SK-N-SH treated with all-trans-retinoic acid at 6 μM for 48 hours (cell line): ENCODE measurements around the gene LYRM4.

Experiments
- ATAC-seq: fragments of 200-7000 bp; cut with Tn5 transposase; 3 replicates; pipeline ENCODE4 v1.9.1; 2020; ENCODE audit warnings: mild to moderate bottlenecking, moderate library complexity
- BACH2 ChIP-seq: fragments of 250-450 bp; sonication (Bioruptor Pico); IDR thresholded peaks from 2 replicates; pipeline ENCODE4 v1.9.0; 2021; ENCODE audit warnings: mild to moderate bottlenecking, borderline replicate concordance
- CSDC2 ChIP-seq: fragments of 250-450 bp; sonication (Bioruptor Pico); IDR thresholded peaks from 2 replicates; pipeline ENCODE4 v1.5.0; 2020; ENCODE audit warnings: mild to moderate bottlenecking, moderate library complexity
- GLIS3 ChIP-seq: fragments of 250-450 bp; sonication (Bioruptor Pico); IDR thresholded peaks from 2 replicates; pipeline ENCODE4 v1.5.0; 2020; ENCODE audit warnings: mild to moderate bottlenecking, moderate library complexity
- ISL1 ChIP-seq: fragments of 250-450 bp; sonication (Bioruptor Pico); IDR thresholded peaks from 2 replicates; pipeline ENCODE4 v2.1.2; 2022; ENCODE audit warnings: mild to moderate bottlenecking, moderate library complexity
- PPARA ChIP-seq: fragments of 250-450 bp; sonication (Bioruptor Pico); IDR thresholded peaks from 2 replicates; pipeline ENCODE4 v1.5.0; 2020; ENCODE audit warnings: mild to moderate bottlenecking, borderline replicate concordance
- RARB ChIP-seq: fragments of 250-450 bp; sonication (Bioruptor Pico); IDR thresholded peaks from 2 replicates; pipeline ENCODE4 v1.8.0; 2021; ENCODE audit warnings: mild to moderate bottlenecking, moderate library complexity
- SNAI2 ChIP-seq: fragments of 250-450 bp; sonication (Bioruptor Pico); IDR thresholded peaks from 2 replicates; pipeline ENCODE4 v1.5.0; 2020; ENCODE audit warnings: mild to moderate bottlenecking, moderate library complexity
- TCF4 ChIP-seq: fragments of 250-450 bp; sonication (Bioruptor Pico); IDR thresholded peaks from 2 replicates; pipeline ENCODE4 v1.8.0; 2021; ENCODE audit warnings: mild to moderate bottlenecking, moderate library complexity, borderline replicate concordance
- TOX ChIP-seq: fragments of 250-450 bp; sonication (Bioruptor Pico); IDR thresholded peaks from 2 replicates; pipeline ENCODE4 v1.8.0; 2021; ENCODE audit warnings: mild to moderate bottlenecking, moderate library complexity, borderline replicate concordance
- TSHZ2 ChIP-seq: fragments of 250-450 bp; sonication (Bioruptor Pico); IDR thresholded peaks from 2 replicates; pipeline ENCODE4 v1.5.0; 2020; ENCODE audit warnings: mild to moderate bottlenecking, moderate library complexity
- ZC3H10 ChIP-seq: fragments of 250-450 bp; sonication (Bioruptor Pico); IDR thresholded peaks from 2 replicates; pipeline ENCODE4 v1.5.1; 2021; ENCODE audit warnings: mild to moderate bottlenecking, moderate library complexity
- ZFP3 ChIP-seq: fragments of 250-450 bp; sonication (Bioruptor Pico); IDR thresholded peaks from 2 replicates; pipeline ENCODE4 v1.5.0; 2020; ENCODE audit warnings: mild to moderate bottlenecking, moderate library complexity
- ZFP30 ChIP-seq: fragments of 450-650 bp; formaldehyde crosslinking; IDR thresholded peaks from 2 replicates; pipeline ENCODE4 v1.5.0; 2022; ENCODE audit warnings: mild to moderate bottlenecking, moderate library complexity
- ZNF565 ChIP-seq: fragments of 450-650 bp; formaldehyde crosslinking; conservative IDR thresholded peaks from 2 replicates; pipeline ENCODE4 v1.5.0; 2020; ENCODE audit warnings: low read depth, mild to moderate bottlenecking, moderate library complexity
- ZNF70 ChIP-seq: fragments of 450-650 bp; formaldehyde crosslinking; IDR thresholded peaks from 2 replicates; pipeline ENCODE4 v1.5.0; 2020; ENCODE audit warnings: mild to moderate bottlenecking, moderate library complexity
- ZNF8 ChIP-seq: fragments of 450-650 bp; formaldehyde crosslinking; IDR thresholded peaks from 2 replicates; pipeline ENCODE4 v1.5.0; 2020; ENCODE audit warnings: mild to moderate bottlenecking, moderate library complexity
- TF ChIP-seq, protein P1 (sequence below): fragments of 250-450 bp; sonication (Bioruptor Pico); IDR thresholded peaks from 2 replicates; pipeline ENCODE4 v1.5.1; 2021; ENCODE audit warnings: mild to moderate bottlenecking, moderate library complexity
- TF ChIP-seq, protein P2 (sequence below): fragments of 250-450 bp; sonication (Bioruptor Pico); IDR thresholded peaks from 2 replicates; pipeline ENCODE4 v1.8.0; 2020; ENCODE audit warnings: mild to moderate bottlenecking, moderate library complexity, borderline replicate concordance
- TF ChIP-seq, protein P3 (sequence below): fragments of 250-450 bp; sonication (Bioruptor Pico); IDR thresholded peaks from 2 replicates; pipeline ENCODE4 v1.5.1; 2020; ENCODE audit warnings: low read depth, mild to moderate bottlenecking, moderate library complexity
- TF ChIP-seq, protein P4 (sequence below): fragments of 250-450 bp; sonication (Bioruptor Pico); IDR thresholded peaks from 2 replicates; pipeline ENCODE4 v1.8.0; 2021; ENCODE audit warnings: low read depth, mild to moderate bottlenecking, moderate library complexity, borderline replicate concordance

Gene LYRM4

GRCh38 chr6:5290097-5290496 lies 29.3 kb upstream of the LYRM4 start:
- no peak for ATAC-seq
- TF ChIP-seq ZNF8 (CRISPR knock-in tag) = no peak
- TF ChIP-seq SNAI2 (CRISPR knock-in tag) = no peak
- TF ChIP-seq CSDC2 (CRISPR knock-in tag) = no peak
- TF ChIP-seq, protein P1, sequence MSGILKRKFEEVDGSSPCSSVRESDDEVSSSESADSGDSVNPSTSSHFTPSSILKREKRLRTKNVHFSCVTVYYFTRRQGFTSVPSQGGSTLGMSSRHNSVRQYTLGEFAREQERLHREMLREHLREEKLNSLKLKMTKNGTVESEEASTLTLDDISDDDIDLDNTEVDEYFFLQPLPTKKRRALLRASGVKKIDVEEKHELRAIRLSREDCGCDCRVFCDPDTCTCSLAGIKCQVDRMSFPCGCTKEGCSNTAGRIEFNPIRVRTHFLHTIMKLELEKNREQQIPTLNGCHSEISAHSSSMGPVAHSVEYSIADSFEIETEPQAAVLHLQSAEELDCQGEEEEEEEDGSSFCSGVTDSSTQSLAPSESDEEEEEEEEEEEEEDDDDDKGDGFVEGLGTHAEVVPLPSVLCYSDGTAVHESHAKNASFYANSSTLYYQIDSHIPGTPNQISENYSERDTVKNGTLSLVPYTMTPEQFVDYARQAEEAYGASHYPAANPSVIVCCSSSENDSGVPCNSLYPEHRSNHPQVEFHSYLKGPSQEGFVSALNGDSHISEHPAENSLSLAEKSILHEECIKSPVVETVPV (CRISPR knock-in tag) = no peak
- no peak for TF ChIP-seq TSHZ2 (CRISPR knock-in tag)

DNA sequence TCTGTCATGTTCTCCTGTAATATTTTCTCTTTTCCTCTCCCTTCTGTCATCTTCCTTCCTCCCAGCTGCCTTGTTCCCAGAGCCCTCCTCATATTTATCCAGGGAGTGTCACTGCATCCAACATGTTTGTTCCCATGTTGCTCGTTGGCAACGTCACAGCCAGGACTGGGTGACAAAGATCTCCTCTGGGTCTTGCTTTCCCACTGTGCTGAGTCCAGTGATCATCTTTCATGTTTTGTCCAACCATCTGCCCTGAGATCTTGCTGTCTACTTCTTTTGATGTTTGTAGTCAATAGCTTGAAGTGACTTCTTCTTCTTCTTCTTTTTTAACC lies 27.2 kb upstream of the LYRM4 start:
- TF ChIP-seq PPARA (no peak), TCF4 (CRISPR knock-in tag) (no peak)
- ATAC-seq = peak; percentile 34

- peak; percentile 95 for ATAC-seq
- TF ChIP-seq ZNF70 (CRISPR knock-in tag) (no peak), GLIS3 (no peak), ZNF8 (CRISPR knock-in tag) (no peak), CSDC2 (CRISPR knock-in tag) (no peak), BACH2 (CRISPR knock-in tag) (no peak), ISL1 (no peak), ZFP3 (no peak), ZC3H10 (CRISPR knock-in tag) (no peak), ZFP30 (CRISPR knock-in tag) (no peak), TOX (no peak), ZNF565 (CRISPR knock-in tag) (no peak), SNAI2 (CRISPR knock-in tag) (no peak), RARB (CRISPR knock-in tag) (no peak), PPARA (no peak)
- TF ChIP-seq, protein P2, sequence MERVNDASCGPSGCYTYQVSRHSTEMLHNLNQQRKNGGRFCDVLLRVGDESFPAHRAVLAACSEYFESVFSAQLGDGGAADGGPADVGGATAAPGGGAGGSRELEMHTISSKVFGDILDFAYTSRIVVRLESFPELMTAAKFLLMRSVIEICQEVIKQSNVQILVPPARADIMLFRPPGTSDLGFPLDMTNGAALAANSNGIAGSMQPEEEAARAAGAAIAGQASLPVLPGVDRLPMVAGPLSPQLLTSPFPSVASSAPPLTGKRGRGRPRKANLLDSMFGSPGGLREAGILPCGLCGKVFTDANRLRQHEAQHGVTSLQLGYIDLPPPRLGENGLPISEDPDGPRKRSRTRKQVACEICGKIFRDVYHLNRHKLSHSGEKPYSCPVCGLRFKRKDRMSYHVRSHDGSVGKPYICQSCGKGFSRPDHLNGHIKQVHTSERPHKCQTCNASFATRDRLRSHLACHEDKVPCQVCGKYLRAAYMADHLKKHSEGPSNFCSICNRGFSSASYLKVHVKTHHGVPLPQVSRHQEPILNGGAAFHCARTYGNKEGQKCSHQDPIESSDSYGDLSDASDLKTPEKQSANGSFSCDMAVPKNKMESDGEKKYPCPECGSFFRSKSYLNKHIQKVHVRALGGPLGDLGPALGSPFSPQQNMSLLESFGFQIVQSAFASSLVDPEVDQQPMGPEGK (CRISPR knock-in tag) = no peak
- TF ChIP-seq, protein P3, sequence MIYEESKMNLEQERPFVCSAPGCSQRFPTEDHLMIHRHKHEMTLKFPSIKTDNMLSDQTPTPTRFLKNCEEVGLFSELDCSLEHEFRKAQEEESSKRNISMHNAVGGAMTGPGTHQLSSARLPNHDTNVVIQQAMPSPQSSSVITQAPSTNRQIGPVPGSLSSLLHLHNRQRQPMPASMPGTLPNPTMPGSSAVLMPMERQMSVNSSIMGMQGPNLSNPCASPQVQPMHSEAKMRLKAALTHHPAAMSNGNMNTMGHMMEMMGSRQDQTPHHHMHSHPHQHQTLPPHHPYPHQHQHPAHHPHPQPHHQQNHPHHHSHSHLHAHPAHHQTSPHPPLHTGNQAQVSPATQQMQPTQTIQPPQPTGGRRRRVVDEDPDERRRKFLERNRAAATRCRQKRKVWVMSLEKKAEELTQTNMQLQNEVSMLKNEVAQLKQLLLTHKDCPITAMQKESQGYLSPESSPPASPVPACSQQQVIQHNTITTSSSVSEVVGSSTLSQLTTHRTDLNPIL = no peak
- TF ChIP-seq, protein P4, sequence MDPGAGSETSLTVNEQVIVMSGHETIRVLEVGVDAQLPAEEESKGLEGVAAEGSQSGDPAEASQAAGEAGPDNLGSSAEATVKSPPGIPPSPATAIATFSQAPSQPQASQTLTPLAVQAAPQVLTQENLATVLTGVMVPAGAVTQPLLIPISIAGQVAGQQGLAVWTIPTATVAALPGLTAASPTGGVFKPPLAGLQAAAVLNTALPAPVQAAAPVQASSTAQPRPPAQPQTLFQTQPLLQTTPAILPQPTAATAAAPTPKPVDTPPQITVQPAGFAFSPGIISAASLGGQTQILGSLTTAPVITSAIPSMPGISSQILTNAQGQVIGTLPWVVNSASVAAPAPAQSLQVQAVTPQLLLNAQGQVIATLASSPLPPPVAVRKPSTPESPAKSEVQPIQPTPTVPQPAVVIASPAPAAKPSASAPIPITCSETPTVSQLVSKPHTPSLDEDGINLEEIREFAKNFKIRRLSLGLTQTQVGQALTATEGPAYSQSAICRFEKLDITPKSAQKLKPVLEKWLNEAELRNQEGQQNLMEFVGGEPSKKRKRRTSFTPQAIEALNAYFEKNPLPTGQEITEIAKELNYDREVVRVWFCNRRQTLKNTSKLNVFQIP = no peak
- TF ChIP-seq, protein P1 (CRISPR knock-in tag) = no peak
These were observed 26.6 kb upstream of the LYRM4 start for GRCh38 chr6:5287205-5287965.
